HEK293 (cell line): ENCODE measurements around the gene ABHD16B.
"Not testable (repeated sequence)": the region's sequence is repeated elsewhere in the genome, so short reads cannot be mapped to it uniquely, and the experiment has no call there.

Source experiments
- GFI1B ChIP-seq: fragments of 450-650 bp; formaldehyde crosslinking; IDR thresholded peaks from 2 replicates; pipeline ENCODE4 v1.5.1; 2016; ENCODE audit warnings: missing biosample characterization, missing genetic modification characterization
- KLF7 ChIP-seq: fragments of 450-650 bp; formaldehyde crosslinking; IDR thresholded peaks from 2 replicates; pipeline ENCODE4 v1.5.1; 2016; ENCODE audit warnings: missing biosample characterization, missing genetic modification characterization, borderline replicate concordance
- PRDM1 ChIP-seq: fragments of 450-650 bp; formaldehyde crosslinking; IDR thresholded peaks from 2 replicates; pipeline ENCODE4; 2016; ENCODE audit warnings: missing biosample characterization, missing genetic modification characterization
- ZFP37 ChIP-seq: fragments of 450-650 bp; formaldehyde crosslinking; IDR thresholded peaks from 2 replicates; pipeline ENCODE4 v1.5.1; 2016; ENCODE audit warnings: missing biosample characterization, missing genetic modification characterization
- ZNF549 ChIP-seq: fragments of 450-650 bp; IDR thresholded peaks from 2 replicates; pipeline ENCODE4 v1.5.1; 2018; ENCODE audit warnings: missing biosample characterization, missing genetic modification characterization, mild to moderate bottlenecking, inconsistent platforms, moderate library complexity
- ZNF664 ChIP-seq: fragments of 450-650 bp; formaldehyde crosslinking; IDR thresholded peaks from 2 replicates; pipeline ENCODE4 v1.5.1; 2016; ENCODE audit warnings: missing biosample characterization, missing genetic modification characterization
- ZNF785 ChIP-seq: fragments of 450-650 bp; formaldehyde crosslinking; IDR thresholded peaks from 2 replicates; pipeline ENCODE4 v1.5.1; 2016; ENCODE audit warnings: missing biosample characterization, missing genetic modification characterization
- TF ChIP-seq, protein P1 (sequence below): fragments of 450-650 bp; formaldehyde crosslinking; IDR thresholded peaks from 2 replicates; pipeline ENCODE4 v1.5.1; 2016; ENCODE audit warnings: missing biosample characterization, missing genetic modification characterization
- TF ChIP-seq, protein P2 (sequence below): fragments of 450-650 bp; formaldehyde crosslinking; IDR thresholded peaks from 2 replicates; pipeline ENCODE4 v1.5.1; 2016; ENCODE audit warnings: missing biosample characterization, missing genetic modification characterization

DNA sequence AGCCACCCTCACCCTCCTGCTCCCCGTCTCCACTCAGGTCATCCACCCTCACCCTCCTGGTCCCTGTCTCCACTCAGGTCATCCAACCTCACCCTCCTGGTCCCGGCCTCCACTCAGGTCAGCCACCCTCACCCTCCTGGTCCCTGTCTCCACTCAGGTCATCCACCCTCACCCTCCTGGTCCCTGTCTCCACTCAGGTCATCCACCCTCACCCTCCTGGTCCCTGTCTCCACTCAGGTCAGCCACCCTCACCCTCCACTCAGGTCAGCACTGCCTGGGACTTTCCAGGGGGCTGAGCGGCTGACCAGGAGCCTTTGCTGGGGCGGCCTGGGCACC lies 7.6 kb upstream of the ABHD16B start:
- TF ChIP-seq, protein P1, sequence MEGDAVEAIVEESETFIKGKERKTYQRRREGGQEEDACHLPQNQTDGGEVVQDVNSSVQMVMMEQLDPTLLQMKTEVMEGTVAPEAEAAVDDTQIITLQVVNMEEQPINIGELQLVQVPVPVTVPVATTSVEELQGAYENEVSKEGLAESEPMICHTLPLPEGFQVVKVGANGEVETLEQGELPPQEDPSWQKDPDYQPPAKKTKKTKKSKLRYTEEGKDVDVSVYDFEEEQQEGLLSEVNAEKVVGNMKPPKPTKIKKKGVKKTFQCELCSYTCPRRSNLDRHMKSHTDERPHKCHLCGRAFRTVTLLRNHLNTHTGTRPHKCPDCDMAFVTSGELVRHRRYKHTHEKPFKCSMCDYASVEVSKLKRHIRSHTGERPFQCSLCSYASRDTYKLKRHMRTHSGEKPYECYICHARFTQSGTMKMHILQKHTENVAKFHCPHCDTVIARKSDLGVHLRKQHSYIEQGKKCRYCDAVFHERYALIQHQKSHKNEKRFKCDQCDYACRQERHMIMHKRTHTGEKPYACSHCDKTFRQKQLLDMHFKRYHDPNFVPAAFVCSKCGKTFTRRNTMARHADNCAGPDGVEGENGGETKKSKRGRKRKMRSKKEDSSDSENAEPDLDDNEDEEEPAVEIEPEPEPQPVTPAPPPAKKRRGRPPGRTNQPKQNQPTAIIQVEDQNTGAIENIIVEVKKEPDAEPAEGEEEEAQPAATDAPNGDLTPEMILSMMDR (tag by site-specific recombination) = not testable (repeated sequence)
- TF ChIP-seq PRDM1, ZNF549, GFI1B, ZNF664, ZNF785, ZFP37, KLF7 (tag by site-specific recombination): not testable (repeated sequence)
- TF ChIP-seq, protein P2, sequence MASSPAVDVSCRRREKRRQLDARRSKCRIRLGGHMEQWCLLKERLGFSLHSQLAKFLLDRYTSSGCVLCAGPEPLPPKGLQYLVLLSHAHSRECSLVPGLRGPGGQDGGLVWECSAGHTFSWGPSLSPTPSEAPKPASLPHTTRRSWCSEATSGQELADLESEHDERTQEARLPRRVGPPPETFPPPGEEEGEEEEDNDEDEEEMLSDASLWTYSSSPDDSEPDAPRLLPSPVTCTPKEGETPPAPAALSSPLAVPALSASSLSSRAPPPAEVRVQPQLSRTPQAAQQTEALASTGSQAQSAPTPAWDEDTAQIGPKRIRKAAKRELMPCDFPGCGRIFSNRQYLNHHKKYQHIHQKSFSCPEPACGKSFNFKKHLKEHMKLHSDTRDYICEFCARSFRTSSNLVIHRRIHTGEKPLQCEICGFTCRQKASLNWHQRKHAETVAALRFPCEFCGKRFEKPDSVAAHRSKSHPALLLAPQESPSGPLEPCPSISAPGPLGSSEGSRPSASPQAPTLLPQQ (tag by site-specific recombination) = not testable (repeated sequence)
